GM12872 (cell line): Measurements from ENCODE around the gene KCNG3.

ENCODE experiments used
- TF ChIP-seq, protein P1 (sequence below): IDR thresholded peaks from 3 replicates; pipeline ENCODE4 v1.5.1; 2011; ENCODE audit warnings: low read depth, mild to moderate bottlenecking, low read length, moderate library complexity; ENCODE audit not compliant: insufficient read depth

The KCNG3 gene

GRCh38 chr2:42421601-42422239 lies 72.1 kb downstream of the KCNG3 start:
- TF ChIP-seq, protein P1, sequence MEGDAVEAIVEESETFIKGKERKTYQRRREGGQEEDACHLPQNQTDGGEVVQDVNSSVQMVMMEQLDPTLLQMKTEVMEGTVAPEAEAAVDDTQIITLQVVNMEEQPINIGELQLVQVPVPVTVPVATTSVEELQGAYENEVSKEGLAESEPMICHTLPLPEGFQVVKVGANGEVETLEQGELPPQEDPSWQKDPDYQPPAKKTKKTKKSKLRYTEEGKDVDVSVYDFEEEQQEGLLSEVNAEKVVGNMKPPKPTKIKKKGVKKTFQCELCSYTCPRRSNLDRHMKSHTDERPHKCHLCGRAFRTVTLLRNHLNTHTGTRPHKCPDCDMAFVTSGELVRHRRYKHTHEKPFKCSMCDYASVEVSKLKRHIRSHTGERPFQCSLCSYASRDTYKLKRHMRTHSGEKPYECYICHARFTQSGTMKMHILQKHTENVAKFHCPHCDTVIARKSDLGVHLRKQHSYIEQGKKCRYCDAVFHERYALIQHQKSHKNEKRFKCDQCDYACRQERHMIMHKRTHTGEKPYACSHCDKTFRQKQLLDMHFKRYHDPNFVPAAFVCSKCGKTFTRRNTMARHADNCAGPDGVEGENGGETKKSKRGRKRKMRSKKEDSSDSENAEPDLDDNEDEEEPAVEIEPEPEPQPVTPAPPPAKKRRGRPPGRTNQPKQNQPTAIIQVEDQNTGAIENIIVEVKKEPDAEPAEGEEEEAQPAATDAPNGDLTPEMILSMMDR: no peak

DNA sequence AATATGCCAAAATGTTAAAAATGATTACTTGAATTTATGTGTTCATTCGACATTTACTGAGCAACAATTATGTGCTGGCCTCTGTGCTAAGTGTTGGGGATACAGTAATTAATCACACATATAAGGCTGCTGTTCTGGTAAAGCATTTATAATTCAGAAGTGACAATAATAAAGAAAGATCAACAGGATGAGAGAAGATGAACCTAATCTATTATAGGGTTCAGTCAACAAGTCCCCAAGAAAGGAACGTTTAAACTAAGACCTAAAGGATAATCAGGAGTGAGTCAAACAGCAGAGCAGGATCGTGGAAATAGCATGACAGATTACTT lies 72.7 kb downstream of the KCNG3 start:
- TF ChIP-seq, protein P1: no peak

- TF ChIP-seq, protein P1: no peak
Observed at GRCh38 chr2:42414648-42415047, 79.1 kb downstream of the KCNG3 start.

DNA sequence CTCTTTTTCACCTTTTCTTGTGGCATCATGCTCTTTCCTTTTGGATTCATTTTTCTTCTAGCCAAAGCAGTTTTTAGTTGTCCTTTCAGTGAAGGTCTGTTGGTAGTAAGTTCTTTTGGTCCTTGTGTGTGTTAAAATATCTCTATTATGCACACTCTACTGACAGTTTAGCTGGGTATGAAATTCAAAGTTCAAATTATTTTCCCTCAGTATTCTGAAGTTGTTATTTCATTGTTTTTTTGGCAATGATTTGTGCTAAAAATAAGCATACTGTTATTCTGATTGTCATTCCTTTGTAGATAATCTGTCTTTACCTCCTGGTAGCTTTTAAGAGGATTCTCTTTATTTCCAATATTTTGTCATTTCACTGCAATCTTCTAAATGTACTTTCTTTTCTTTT lies 79.6 kb downstream of the KCNG3 start:
- TF ChIP-seq, protein P1: no peak

- TF ChIP-seq, protein P1: no peak
Observed at GRCh38 chr2:42410742-42411514, 82.9 kb downstream of the KCNG3 start.

DNA sequence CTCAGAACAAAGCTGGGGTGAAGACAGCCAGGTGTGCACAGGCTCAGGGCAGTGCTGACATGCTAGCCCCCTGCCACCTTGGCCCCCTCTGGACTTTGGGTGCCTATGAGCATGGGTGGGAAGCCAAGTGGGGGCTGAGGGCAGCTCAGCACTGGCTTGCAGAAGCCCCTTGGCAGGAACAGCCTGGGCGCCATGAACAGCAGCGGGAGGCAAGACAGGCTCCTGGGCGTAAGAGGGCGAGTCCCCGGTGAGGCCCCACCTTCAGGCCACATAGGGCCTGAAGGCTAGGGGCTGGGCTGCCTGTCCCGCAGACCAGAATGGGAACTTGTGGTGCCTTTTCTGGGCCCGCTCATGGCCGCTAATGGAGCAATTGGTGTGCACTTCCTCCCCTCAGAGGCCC lies 85.8 kb downstream of the KCNG3 start:
- TF ChIP-seq, protein P1: no peak

DNA sequence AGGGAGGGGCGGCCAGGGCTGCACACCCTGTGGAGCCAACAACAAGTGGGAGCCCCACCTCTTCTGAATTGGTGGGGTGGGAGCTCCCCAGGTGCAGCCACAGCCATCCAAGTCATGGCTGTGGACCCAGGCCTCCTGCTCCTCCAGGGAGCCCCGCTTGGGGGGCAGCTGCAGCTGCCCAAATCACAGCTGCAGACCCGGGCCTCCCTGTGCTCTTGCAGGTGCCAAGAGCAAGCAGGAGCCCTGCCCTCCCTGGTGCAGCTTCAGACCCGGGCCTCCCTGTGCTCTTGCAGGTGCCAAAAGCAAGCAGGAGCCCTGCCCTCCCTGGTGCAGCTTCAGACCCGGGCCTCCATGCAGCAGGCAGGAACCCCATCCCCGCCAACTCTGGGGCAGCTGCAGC lies 86.3 kb downstream of the KCNG3 start:
- TF ChIP-seq, protein P1: no peak
